Effector memory CD4-positive, alpha-beta T cell (primary cell): ENCODE data around the gene ONECUT1.

Source experiments
- DNase-seq, 3 donors: peaks; one replicate each; pipeline ENCODE4 v3.0.0-alpha.2; 2020
- H3K27ac ChIP-seq: 2 replicates; pipeline ENCODE4 v1.7.0; 2013; ENCODE audit warnings: mild to moderate bottlenecking, low read length, moderate library complexity; ENCODE audit not compliant: insufficient read depth, poor library complexity, severe bottlenecking
- H3K27me3 ChIP-seq: replicated peaks from 2 replicates; pipeline ENCODE4 v1.7.0; 2013; ENCODE audit warnings: mild to moderate bottlenecking, low read length; ENCODE audit not compliant: insufficient read depth, control insufficient read depth, poor library complexity, severe bottlenecking
- H3K36me3 ChIP-seq: 2 replicates; pipeline ENCODE4 v1.7.0; 2013; ENCODE audit warnings: mild to moderate bottlenecking, low read length, moderate library complexity; ENCODE audit not compliant: control insufficient read depth, insufficient read depth
- H3K4me1 ChIP-seq: 2 replicates; pipeline ENCODE4 v1.7.0; 2013; ENCODE audit warnings: low read length, mild to moderate bottlenecking; ENCODE audit not compliant: control insufficient read depth, insufficient read depth, poor library complexity, severe bottlenecking
- H3K4me3 ChIP-seq: 2 replicates; pipeline ENCODE4 v1.7.0; 2013; ENCODE audit warnings: low read length, low read depth, mild to moderate bottlenecking; ENCODE audit not compliant: insufficient read depth, poor library complexity, severe bottlenecking
- H3K9me3 ChIP-seq: 2 replicates; pipeline ENCODE4 v1.7.0; 2013; ENCODE audit warnings: mild to moderate bottlenecking, low read length, moderate library complexity; ENCODE audit not compliant: control insufficient read depth

The ONECUT1 gene

GRCh38 chr15:52782514-52782913, 7.6 kb downstream of the ONECUT1 start:
- Histone ChIP-seq H3K36me3 (no peaks in the 10 kb centered on the region), H3K9me3 (no peaks in the 10 kb centered on the region), H3K4me1 (peaks cover 14% of the 10 kb centered on the region), H3K27me3 (peaks cover 52% of the 10 kb centered on the region), H3K27ac (no peak overlapping the region), H3K4me3 (no peak overlapping the region)
- no peak for DNase-seq

- peak overlapping the region; percentile 4 for H3K4me3 ChIP-seq
- H3K9me3 ChIP-seq, result no peaks in the 10 kb centered on the region
- H3K27ac ChIP-seq, result no peak overlapping the region
- H3K36me3 ChIP-seq, result no peaks in the 10 kb centered on the region
- peak; percentile 15 to 46 (median 43) for DNase-seq
- peaks cover 33% of the 10 kb centered on the region for H3K27me3 ChIP-seq
- H3K4me1 ChIP-seq, result peaks cover 9% of the 10 kb centered on the region
These were observed 9.8 kb downstream of the ONECUT1 start for GRCh38 chr15:52780172-52780980.

- Histone ChIP-seq H3K4me1 (no peaks in the 10 kb centered on the region), H3K27ac (no peak overlapping the region), H3K27me3 (peaks cover 19% of the 10 kb centered on the region), H3K9me3 (no peaks in the 10 kb centered on the region), H3K36me3 (no peaks in the 10 kb centered on the region), H3K4me3 (no peak overlapping the region)
- DNase-seq, result no peak
These were observed 11.7 kb downstream of the ONECUT1 start for GRCh38 chr15:52778457-52778856.

DNA sequence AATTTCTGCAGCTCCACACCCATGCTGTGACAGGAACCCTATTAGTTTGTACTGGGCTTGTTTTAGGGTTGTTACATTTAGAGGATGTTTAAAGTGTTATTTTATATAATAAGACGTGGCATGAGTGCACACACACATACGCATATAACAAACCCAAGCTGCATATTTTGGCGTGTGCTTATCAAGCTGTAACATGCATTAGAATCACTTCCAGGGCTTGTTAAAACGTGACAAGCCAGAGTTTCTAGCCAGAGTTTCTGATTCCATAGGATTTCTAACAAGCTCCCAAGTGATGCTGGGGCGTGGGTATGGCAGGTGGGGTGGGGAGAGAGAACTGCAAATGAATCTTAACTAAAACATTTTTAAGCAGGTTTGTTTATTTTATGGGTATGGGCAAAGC, 17.4 kb downstream of the ONECUT1 start:
- Histone ChIP-seq H3K27ac (no peak overlapping the region), H3K4me3 (no peak overlapping the region), H3K4me1 (no peaks in the 10 kb centered on the region), H3K9me3 (no peaks in the 10 kb centered on the region), H3K36me3 (no peaks in the 10 kb centered on the region), H3K27me3 (peaks cover 9% of the 10 kb centered on the region)
- DNase-seq, result no peak

DNA sequence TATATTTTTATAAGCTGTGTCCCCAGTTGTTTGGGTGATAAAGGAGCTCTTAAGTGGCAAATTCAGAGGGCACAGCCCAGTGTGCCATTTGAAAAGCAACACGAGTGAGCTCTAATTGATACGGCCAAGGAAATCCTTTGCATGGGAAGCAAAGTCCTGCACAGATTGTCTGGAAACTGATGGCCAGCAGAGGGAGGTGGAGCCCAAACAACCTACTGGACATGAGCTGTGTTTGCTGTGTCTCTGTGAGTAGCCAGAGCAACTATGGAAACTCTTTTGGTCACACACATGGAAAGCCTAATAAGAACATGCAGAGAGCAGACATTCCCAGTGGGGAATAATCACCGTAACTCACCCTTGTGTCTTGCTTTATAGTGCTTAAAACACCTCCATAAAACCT, 24.4 kb downstream of the ONECUT1 start:
- Histone ChIP-seq H3K9me3 (no peaks in the 10 kb centered on the region), H3K27ac (no peak overlapping the region), H3K4me3 (no peak overlapping the region), H3K36me3 (no peaks in the 10 kb centered on the region), H3K4me1 (no peaks in the 10 kb centered on the region), H3K27me3 (peaks cover 6% of the 10 kb centered on the region)
- DNase-seq, result no peak

DNA sequence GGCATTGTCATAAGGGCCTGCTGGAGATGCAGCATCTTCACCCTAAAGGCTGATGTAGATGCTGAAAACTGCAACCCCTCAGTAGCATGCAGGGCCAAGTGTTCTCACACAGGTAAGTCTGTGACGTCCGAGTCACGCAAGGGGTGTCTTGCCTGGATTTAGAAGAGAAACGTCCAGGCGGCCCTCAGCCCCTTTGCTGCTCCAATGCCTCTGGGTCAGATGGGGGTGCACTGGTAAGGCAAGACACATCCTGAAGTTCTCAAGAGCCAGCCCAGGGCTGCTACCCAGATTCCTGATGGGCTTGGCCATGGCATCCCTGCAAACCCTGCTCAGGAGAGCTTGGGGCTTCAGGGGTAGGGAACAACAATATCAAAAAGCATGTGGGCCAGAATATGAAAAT, 25.4 kb downstream of the ONECUT1 start:
- no peaks in the 10 kb centered on the region for H3K36me3 ChIP-seq
- no peak overlapping the region for H3K4me3 ChIP-seq
- H3K27me3 ChIP-seq, result peaks cover 6% of the 10 kb centered on the region
- no peaks in the 10 kb centered on the region for H3K9me3 ChIP-seq
- no peak for DNase-seq
- H3K4me1 ChIP-seq, result no peaks in the 10 kb centered on the region
- H3K27ac ChIP-seq, result no peak overlapping the region

- H3K27ac ChIP-seq, result no peak overlapping the region
- H3K36me3 ChIP-seq, result no peaks in the 10 kb centered on the region
- DNase-seq, result no peak
- H3K4me1 ChIP-seq, result no peaks in the 10 kb centered on the region
- H3K9me3 ChIP-seq, result no peaks in the 10 kb centered on the region
- no peak overlapping the region for H3K4me3 ChIP-seq
- H3K27me3 ChIP-seq, result no peaks in the 10 kb centered on the region
These were observed 27.5 kb downstream of the ONECUT1 start for GRCh38 chr15:52762621-52763020.

DNA sequence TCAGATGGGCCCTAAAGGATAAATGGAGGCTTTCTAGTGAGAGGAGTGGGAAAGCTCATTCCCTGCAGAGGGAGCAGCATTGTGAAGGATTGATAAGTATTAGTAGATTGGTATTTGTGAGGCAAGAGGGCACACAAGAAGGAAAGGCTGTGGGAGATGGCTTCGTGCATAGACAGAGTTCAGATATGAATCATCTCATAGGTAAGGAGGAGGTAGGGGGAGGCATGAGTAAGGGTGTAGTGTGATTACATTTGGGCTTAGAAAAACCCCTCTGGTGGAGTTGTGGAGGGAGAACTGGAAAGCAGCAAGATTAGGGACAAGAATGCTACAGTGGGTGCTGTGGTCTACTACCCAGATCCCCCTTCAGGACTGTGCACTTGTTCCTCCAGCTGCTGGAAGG, 29.6 kb downstream of the ONECUT1 start:
- no peaks in the 10 kb centered on the region for H3K27me3 ChIP-seq
- H3K4me1 ChIP-seq, result no peaks in the 10 kb centered on the region
- no peak overlapping the region for H3K27ac ChIP-seq
- H3K9me3 ChIP-seq, result no peaks in the 10 kb centered on the region
- H3K4me3 ChIP-seq, result no peak overlapping the region
- DNase-seq, result no peak
- H3K36me3 ChIP-seq, result no peaks in the 10 kb centered on the region

DNA sequence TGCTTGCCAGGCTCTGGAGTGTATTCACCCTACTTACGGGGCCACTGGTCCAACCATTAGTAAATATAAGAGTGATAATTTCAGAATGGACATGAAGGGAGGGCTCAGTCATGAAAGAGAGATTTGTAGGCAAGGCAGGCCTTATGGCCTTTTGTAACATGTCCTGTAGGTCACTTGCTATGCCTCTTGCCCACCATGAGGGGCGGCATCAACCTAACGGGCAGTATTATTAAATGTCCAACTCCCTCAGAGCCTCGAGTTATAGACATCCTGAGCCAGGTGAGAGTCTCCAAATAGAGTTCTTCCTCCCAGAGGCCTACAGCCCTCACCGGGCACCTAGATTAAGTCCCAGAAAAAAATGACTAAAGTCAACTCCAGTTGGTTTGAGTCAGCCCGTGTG, 30.2 kb downstream of the ONECUT1 start:
- H3K27me3 ChIP-seq, result no peaks in the 10 kb centered on the region
- no peak overlapping the region for H3K4me3 ChIP-seq
- no peak overlapping the region for H3K27ac ChIP-seq
- no peaks in the 10 kb centered on the region for H3K36me3 ChIP-seq
- no peaks in the 10 kb centered on the region for H3K9me3 ChIP-seq
- H3K4me1 ChIP-seq, result no peaks in the 10 kb centered on the region
- no peak for DNase-seq

DNA sequence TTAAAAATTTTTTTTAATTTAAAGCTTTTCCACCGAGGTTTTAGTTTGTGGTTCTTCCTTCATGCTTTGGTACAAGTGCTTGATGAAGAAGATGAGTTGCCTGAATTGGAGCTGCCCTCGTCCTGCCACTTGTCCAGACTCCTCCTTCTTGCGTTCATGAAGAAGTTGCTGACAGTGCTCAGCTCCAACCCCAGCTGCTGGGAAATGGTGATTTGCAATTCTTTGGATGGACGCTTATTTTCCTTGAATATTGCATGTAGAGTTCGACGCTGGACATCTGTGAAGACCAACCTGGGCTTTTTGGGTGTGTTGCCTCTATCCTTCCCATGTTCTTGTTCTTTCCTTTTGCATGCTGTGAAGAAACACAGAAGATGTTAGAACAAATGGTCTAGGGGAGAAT, 32.6 kb downstream of the ONECUT1 start:
- Histone ChIP-seq H3K9me3 (no peaks in the 10 kb centered on the region), H3K27ac (no peak overlapping the region), H3K36me3 (no peaks in the 10 kb centered on the region), H3K4me3 (no peak overlapping the region), H3K27me3 (peaks cover 4% of the 10 kb centered on the region), H3K4me1 (no peaks in the 10 kb centered on the region)
- no peak for DNase-seq
